Stimulated activated CD4-positive, alpha-beta T cell treated with anti-CD3 and anti-CD28 coated beads, Interleukin-15, amount 100 ng/mL, for 1 hour (primary cell): ENCODE results near the gene ITPR2.
"Not testable (repeated sequence)": the region's sequence is repeated elsewhere in the genome, so short reads cannot be mapped to it uniquely, and the experiment has no call there.

Experiments
- DNase-seq, 2 donors: peaks; one replicate each; pipeline ENCODE4 v3.0.0-alpha.2; 2020; ENCODE audit warnings: low read depth in 1 of 2, low spot score in 1 of 2

ITPR2 gene

GRCh38 chr12:26473291-26473690, 359.7 kb downstream of the ITPR2 start:
- DNase-seq, result no peak

- DNase-seq, result no peak
Measured at GRCh38 chr12:26471560-26471959, 361.4 kb downstream of the ITPR2 start.

GRCh38 chr12:26469421-26470180, 363.4 kb downstream of the ITPR2 start:
- no peak for DNase-seq

GRCh38 chr12:26467351-26467750, 365.6 kb downstream of the ITPR2 start:
- no peak for DNase-seq

- DNase-seq, result no peak
Measured at GRCh38 chr12:26466726-26467125, 366.3 kb downstream of the ITPR2 start.

- DNase-seq, result no peak
Measured at GRCh38 chr12:26465419-26466097, 367.4 kb downstream of the ITPR2 start.

- no peak for DNase-seq
Measured at GRCh38 chr12:26461776-26462175, 371.2 kb downstream of the ITPR2 start.

- no peak for DNase-seq
Measured at GRCh38 chr12:26460361-26460760, 372.6 kb downstream of the ITPR2 start.

GRCh38 chr12:26455936-26456574, 376.9 kb downstream of the ITPR2 start:
- DNase-seq, result no peak

GRCh38 chr12:26453246-26453645, 379.7 kb downstream of the ITPR2 start:
- DNase-seq, result no peak

- no peak for DNase-seq
Measured at GRCh38 chr12:26452511-26452910, 380.5 kb downstream of the ITPR2 start.

- no peak for DNase-seq
Measured at GRCh38 chr12:26451763-26452162, 381.2 kb downstream of the ITPR2 start.

- no peak for DNase-seq
Measured at GRCh38 chr12:26445909-26446308, 387.1 kb downstream of the ITPR2 start.

- DNase-seq, result no peak
Measured at GRCh38 chr12:26443309-26443708, 389.7 kb downstream of the ITPR2 start.

- no peak for DNase-seq
Measured at GRCh38 chr12:26441434-26441833, 391.6 kb downstream of the ITPR2 start.

- DNase-seq, result no peak
Measured at GRCh38 chr12:26435069-26435404, 398.0 kb downstream of the ITPR2 start.

- no peak for DNase-seq
Measured at GRCh38 chr12:26434299-26435068, 398.5 kb downstream of the ITPR2 start.

- DNase-seq, result not testable (repeated sequence)
Measured at GRCh38 chr12:26433701-26434100, 399.3 kb downstream of the ITPR2 start.

- no peak for DNase-seq
Measured at GRCh38 chr12:26431211-26431610, 401.8 kb downstream of the ITPR2 start.

GRCh38 chr12:26430596-26430995, 402.4 kb downstream of the ITPR2 start:
- not testable (repeated sequence) for DNase-seq

GRCh38 chr12:26429070-26429691, 403.8 kb downstream of the ITPR2 start:
- DNase-seq, result no peak
